Measurements from ENCODE around the gene OTOA.
A peak's percentile ranks its signal among the peaks of the same experiment; 100 is the strongest.
"Not testable (repeated sequence)": the region's sequence is repeated elsewhere in the genome, so short reads cannot be mapped to it uniquely, and the experiment has no call there.

Gene OTOA

DNA sequence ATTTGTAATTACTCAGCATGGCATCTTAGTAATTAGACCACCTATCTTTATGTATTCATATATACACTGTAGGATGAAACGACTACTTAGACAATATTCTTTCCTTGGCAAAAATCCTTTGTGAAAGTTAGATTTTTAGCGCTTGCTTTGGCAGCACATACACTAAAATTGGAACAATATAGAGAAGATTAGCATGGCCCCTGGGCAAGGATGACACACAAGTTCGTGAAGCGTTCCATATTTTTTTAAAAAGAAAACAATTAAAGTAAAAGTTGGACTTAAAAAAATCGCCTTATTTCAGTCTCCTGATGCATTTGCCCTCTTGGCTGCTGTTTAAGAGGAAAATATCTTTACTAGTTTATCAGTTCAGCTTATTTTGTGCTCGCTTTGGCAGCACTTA is 21.9 kb upstream of the OTOA start:
- no peak for DNase-seq (ENCODE audit: low read depth in 2 of 2)

DNA sequence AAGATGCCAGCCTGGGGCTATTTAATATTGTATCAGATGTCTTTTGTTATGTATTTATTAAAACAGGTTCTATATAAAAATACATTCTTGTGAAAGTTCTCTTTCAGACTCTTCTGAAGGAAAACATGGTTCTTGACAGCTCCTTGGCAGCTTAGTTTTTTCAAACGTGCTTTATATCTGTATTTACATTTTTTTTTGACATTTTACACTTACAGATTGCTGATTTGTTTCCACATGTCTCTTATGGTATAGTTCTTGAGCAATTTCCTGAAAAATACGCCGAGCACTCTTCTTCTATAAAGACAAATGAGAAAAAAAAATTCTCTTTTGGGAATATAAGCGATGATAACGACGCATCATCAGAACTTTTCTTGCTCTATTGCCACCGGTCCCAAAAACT is 20.9 kb upstream of the OTOA start:
- no peak for DNase-seq (ENCODE audit: low read depth in 2 of 2)

DNA sequence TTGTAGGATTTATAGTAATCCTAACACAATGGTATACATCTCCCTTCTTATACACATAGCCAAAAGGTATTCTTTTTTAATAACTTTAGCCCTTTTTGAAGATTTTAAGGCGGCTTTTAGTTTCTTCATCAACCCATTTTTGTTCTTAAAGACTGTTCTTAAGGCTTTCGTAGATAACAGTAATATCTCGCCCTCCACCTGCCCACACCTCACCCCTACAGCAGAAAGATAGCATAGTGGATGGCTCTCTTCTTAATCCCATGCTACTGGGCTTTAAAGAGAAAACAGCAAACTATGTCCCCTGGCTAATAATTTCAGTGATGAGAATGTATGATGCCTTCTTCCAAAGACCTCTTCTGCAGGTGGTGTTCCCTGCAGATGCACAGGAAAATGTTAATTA is 20.0 kb upstream of the OTOA start:
- no peak for DNase-seq (ENCODE audit: low read depth in 2 of 2)

DNA sequence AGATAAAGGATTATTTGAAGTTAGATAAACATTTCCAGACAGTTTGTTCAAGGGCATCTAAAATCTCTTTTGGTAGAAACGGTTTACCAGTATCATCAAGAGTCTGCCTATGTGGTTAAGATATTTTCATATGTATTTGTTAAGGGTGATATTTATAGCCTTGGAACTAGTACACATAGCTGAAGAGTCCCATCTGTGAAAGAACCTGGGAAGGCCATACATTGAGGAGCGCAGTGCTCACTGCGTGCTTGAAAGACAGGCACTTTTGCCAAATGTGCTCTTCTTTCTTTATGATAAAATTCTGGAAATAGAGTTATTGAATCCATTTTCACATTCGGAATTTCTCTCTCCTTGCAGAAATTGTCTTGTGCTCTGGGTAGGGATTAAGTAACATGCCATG is 19.1 kb upstream of the OTOA start:
- no peak for DNase-seq (ENCODE audit: low read depth in 2 of 2)

DNA sequence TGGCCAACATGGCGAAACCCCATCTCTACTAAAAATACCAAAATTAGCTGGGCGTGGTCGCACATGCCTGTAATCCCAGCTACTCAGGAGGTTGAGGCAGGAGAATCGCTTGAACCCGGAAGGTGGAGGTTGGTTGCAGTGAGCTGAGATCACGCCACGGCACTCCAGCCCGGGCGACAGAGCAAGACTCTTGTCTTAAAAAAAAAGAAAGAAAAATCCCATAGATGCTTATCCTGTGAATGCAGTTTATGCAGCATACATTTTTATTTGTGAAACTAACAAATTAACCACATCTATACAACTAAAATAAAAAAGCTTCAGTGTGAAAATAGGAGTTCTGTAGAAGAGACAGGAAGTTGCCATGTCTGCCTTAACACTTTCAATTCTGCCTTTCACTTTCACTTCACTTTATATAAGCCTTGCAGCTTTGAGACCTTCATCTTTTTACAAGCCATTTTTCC is 18.5 kb upstream of the OTOA start:
- DNase-seq (ENCODE audit: low read depth in 2 of 2) = no peak

DNA sequence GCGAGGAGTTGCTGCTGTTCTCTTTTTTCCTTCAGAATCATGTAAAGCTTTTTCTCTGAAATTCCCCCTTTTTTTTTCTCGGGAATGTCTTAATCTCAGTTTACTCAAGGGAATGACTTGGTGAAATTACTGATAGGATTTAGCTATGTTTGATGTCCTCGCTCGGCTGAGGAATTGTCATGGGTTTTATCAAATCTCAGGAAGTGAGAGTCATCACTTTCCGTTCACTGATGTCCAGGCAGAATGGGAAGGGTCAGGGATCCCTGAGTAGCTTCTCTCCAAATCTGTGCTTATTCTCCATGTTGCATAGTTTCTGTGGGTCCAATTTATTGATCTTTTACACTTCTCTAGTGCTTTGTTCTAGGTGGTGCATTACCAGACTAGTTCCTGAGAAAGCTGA is 17.7 kb upstream of the OTOA start:
- no peak for DNase-seq (ENCODE audit: low read depth in 2 of 2)

DNA sequence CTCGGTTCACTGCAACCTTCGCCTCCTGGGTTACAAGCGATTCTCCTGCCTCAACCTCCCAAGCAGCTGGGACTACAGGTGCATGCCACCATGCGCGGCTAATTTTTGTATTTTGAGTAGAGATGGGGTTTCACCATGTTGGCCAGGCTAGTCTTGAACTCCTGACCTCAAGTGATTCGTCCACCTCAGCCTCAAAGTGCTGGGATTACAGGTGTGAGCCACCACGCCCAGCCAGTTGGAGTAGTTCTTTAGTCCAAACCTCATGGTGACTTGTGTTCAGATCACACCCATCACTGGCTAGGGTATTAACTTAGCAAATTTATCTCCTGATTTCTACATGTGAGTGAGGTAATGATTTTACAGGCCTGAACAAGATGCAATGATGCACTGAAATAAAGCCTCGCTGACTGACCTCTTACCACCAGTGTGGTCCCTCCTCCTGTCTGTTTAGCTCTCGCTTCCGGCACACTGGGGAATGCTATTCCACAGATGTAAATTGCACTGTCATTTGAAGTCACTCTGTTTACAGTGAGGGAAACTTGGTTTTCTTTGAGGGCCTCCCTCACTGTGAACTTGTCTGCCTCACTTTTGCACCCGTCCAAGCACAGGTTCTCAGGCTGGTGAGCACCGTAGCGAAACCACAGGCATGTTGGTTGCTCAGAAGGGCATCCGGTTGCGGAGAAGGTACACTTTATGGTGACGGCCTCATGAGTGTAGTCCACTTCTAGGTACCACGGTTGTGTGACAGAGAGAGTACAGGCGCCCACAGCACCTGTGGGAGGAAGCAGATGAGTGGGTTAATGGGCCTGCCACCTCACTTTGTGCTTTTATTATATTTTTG is 16.8 kb upstream of the OTOA start:
- DNase-seq (ENCODE audit: low read depth in 2 of 2) = peak; percentile 42 to 53

DNA sequence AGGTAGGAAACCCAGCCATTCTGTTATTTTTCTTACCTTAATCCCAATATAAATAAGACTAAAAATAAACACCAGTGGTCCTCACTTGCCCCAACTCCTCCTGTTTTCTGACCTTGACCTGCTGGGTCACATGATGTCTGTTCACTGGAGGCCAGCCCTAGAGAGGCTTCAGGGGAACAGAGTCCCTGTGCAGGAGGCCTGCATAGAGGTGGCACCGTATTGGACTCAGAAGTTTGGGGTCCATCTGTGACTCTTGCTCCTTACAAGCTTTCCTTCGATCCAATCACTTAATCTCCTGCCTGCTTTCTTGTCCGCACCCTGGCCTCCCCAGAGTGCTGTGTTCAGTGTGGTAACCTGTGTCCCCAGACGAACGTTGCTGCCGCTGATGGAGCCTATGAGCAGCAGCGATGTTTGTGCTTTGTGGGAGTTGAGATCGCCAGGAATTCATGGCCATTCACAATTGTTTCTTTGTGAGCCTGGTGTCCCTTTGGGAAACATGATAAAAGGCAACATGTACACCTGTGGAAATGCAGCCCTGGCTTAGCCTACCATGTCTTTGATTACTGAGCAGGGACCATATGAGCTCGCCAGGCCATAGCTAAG is 16.1 kb upstream of the OTOA start:
- no peak for DNase-seq (ENCODE audit: low read depth in 2 of 2)

DNA sequence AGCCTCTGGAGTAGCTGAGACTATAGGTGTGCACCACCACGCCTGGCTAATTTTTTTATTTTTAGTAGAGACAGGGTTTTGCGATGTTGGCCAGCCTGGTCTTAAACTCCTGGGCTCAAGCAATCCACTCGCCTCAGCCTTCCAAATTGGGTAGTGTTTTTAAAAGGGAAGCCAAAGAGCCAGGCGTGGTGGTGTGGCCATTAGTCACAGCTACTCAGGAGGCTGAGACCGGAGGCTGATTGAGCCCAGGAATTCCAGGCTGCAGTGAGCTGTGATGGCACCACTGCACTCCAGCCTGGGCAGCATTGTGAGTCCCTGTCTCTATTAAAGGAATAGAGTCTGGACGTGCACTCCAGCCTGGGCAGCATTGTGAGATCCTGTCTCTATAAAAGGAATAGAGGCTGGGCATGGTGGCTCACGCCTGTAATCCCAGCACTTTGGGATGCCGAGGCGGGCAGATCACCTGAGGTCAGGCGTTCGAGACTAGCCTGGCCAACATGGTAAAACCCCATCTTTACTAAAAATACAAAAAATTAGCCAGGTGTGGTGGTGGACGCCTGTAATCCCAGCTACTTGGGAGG is 13.9 kb upstream of the OTOA start:
- not testable (repeated sequence) for DNase-seq (ENCODE audit: low read depth in 2 of 2)

DNA sequence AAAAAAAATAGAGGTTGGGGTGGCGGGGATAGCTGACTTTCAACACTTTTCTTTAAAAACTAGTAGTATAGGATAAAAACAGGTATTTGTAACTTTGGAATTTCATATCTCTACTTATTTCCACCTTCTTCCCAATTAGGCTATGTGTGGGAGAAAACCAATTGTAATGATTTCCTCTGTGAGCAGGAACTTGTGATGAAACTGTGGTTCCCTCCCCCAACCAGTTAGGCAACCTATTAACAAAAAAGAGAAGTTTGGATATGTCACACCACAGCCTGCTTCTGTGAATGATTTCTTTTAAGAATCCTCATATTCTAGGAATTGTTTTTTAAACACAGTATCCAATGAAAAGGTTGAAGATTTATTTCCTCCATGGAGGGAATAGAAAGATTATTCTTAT is 13.2 kb upstream of the OTOA start:
- no peak for DNase-seq (ENCODE audit: low read depth in 2 of 2)

DNA sequence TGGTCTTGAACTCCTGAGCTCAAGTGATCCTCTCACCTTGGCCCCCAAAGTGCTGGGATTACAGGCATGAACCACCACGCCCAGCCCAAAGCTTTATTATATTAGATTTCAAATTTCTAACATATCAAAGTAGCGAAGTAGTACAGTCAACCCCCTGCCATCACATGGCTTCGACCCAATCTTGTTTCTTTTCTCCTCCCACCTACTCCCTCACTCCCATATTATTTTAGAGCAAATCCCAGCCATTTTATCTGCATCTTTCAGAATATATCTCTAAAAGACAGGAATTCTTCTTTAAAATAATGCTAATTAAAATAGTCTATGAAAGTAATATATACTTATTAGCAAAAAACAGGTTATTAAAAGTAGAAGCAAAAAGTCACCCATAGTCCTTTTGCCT is 12.3 kb upstream of the OTOA start:
- no peak for DNase-seq (ENCODE audit: low read depth in 2 of 2)

DNA sequence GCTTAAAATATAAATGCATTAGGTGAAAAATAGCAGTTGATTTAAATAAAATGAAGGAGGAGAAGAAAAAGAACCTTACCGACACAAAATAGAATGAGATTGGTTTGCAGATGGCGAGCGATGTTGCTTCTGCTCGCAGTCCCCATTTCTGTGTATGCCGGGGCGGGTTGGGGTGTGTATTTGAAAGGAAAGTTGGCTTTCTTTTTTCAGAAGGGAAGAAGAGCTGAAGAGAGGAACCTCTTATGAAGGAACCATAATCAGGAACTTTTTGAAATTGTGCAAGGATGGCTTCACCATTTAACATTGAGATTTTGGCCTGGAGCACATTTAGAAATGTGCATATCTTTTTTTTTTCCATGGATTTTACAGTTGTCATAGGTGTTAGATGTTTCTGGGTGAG is 11.3 kb upstream of the OTOA start, which contains the start of gene IGSF6:
IGSF6 (minus strand) TSS at position 156 of the 400 bp plus-strand sequence; CDS start at position 146, 10 bp downstream.
- no peak for DNase-seq (ENCODE audit: low read depth in 2 of 2)

DNA sequence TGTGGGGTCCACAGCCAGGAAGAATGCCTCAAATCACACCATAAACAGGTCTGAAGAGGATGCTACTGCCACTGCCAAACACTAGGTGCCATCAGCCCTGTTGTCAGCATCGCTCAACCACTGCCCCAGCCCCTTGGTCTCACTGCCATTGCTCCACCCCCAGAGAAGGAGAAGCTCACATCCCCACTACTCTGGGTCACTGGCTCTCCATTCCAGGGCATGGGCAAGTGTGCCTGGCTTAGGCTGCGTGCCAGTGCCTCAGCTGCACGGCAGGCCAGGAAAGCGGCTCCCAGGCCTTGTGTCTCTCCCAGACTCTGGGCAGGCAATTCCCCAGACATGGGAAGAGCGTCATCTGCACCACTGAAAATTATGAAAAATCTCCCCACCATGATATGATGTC is 10.2 kb upstream of the OTOA start:
- DNase-seq (ENCODE audit: low read depth in 2 of 2) = no peak

DNA sequence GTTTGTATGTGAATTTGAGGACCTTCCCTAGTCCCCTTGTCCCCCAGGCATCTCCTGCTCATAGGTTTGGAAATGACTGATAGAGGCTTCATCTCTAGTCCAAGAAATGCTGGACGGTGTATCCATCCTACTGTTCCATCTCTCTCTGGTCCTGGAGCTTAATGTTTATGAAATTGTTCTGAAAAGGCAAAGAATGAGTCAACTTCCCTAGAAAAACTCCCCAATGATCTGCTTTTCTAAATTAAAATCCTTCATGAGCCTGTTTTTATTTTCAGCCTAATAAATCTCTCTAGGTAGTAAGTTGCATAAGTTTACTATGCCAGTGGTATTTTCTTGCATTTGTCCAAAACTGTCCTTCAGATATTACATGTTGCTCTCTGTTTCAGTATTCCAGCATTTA is 9.3 kb upstream of the OTOA start:
- no peak for DNase-seq (ENCODE audit: low read depth in 2 of 2)

DNA sequence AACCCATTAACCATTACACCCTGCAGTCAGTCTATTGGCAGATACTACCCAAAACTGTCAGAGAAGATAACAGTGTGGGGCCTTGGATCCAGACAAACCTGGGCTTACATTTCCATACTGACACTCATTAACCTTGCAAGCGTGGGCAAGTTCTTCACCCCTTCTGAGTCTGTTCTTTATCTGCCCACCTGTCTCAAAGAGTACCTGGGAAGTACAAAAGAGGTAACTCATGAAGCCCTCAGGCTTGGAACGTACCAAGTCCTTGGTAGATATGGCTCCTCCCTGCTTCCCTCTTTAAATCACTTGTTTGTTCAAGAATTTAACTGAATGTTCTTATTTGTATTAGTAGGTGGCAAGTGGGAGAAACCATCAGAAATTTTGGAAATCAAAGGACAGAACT is 8.9 kb upstream of the OTOA start:
- no peak for DNase-seq (ENCODE audit: low read depth in 2 of 2)

DNA sequence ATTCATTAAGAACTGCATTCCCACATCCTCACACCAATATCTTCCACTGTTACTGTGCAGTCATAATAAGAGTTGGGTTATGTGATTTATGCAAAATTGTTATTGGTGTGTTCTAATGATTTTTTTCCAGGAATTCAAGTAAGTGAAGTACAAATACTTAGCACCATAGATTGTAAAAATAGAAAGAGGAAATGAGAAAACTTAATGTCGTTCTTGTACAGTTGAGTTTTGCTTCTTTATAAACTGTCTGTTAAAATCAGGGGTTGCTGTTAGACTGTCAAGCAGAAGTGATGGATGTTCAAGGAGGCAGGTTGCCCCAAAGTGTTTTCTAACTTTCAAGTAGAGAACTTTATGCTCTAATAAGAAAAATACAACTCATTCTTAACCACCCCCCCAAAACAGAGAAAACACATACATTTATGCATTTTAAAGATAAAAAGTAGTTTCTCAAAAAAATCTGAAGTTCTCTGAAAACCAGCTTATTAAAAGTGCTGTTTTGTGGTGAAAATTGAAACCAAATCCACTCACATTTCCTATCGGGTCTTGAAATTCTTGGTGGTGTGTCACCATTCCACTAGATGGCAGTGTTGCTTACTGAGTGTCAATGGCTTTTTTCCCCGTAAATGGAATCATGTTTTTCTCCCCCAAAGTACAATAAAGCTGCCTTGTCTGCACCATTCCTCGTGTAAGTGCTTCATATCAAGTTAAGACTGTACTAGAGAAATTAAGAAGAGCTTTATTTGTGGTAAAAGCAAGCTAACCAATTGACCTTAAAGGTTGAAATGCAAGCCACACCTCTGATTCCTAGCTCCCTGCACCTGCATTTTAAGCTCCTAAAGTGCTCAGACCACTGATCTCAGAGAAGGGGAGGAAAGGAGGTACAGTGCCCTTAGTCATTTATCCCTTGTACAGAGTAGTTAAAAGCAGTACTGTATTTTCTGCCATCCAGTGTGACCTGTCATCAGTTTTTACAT is 6.7 kb upstream of the OTOA start:
- DNase-seq (ENCODE audit: low read depth in 2 of 2) = no peak

DNA sequence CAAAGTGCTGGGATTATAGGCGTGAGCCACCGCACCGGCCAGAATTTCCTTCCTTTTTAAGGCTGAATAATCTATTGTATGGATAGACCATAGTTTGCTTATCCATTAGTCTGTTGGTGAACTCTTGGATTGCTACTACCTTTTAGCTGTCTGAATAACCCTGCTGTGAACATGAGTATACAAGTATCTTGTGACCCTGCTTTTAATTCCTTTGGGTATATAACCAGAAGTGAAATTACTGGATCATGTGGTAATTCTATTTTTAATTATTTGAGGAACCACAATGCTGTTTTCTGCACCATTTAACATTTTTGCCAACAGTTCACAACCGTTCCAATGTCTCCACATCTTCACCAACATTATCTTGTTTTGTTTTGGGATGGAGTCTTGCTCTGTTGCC is 4.6 kb upstream of the OTOA start:
- no peak for DNase-seq (ENCODE audit: low read depth in 2 of 2)

DNA sequence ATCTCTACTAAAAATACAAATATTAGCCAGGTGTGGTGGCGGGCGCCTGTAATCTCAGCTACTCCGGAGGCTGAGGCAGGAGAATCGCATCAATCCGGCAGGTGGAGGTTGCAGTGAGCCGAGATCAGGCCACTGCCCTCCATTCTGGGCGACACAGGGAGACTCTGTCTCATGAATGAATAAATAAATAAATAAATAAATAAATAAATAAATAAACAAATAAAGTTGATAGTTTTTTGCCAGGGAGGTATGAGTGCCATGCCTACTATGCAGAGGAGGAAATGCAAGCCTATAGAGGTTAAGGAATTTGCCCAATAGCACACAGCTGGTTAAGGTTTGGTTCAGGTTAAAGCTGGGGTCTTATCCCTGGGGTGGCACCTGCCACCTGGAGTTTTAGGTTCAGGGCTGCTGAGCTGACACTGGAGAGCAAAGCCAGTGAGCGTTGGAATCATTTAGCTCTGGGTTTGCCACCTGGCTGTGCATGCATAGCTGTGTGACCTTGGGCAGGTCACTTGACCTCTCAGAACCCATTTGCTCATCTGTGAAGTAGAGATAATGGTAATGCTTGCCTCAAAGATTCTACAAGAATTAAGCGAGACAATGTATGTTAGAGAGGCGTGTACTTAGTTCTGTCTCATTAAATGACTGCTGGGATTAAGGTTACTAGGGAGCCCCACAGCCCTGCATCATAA is 1.2 kb downstream of the OTOA start:
- no peak for DNase-seq (ENCODE audit: low read depth in 2 of 2)

DNA sequence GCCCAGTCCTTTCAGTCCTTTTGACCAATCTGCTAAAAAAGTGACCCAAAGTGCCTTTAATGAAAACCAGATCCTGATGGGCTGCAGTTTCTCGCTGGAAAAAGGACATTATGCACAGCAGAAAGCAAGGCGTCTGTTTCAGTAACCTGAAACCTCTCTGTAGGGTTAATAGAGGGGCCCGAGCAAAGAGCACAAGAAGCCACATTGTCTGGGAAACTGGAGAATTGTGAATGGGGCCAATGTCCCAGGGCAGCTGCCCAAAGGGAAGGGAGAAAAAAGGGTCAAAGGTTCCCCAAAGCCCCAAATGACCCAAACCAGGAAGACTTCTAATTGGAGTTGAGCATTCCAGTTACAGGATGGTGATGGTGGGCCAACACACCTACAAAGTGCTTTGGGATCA is 3.0 kb downstream of the OTOA start:
- no peak for DNase-seq (ENCODE audit: low read depth in 2 of 2)

DNA sequence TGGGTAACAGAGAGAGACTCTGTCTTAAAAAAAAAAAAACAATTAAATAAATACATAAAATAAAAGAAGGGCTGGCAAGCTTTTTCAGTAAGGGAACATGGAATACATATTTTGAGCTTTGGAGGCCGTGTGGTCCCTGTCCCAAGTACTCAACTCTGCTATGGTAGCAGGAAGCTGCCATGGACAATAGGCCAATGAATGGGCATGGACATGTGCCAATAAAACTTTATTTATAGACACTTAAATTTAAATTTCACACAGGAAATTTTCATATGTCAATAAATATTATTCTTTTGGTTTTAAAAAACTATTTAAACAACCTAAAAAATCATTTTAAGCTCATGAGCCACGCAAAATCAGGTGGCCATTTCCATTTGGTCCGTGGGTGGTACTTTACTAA is 3.8 kb downstream of the OTOA start:
- no peak for DNase-seq (ENCODE audit: low read depth in 2 of 2)

DNA sequence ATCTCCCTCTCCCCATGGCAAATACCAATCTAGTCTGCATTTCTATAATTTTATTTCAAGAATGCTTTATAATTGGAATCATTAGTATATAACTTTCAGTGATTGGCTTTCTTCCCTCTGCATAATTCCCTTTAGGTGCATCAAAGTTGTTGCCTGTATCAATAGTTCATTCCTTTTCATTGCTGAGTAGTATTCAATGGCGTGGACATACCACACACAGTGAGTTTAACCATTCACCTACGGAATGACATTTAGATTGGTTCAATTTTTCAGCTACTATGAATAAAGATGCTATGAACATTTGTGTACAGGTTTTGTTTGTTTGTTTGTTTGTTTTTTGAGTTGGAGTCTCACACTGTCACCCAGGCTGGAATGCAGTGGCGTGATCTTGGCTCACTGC is 9.7 kb downstream of the OTOA start:
- DNase-seq (ENCODE audit: low read depth in 2 of 2) = no peak
